GM18858 (cell line): ENCODE results near the gene SLC39A11.
"Not testable (repeated sequence)": the region's sequence is repeated elsewhere in the genome, so short reads cannot be mapped to it uniquely, and the experiment has no call there.

Source experiments
- ATAC-seq: cut with Tn5 transposase; IDR thresholded peaks from one replicate; pipeline ENCODE4 v1.9.1; 2021; ENCODE audit not compliant: unreplicated experiment

The SLC39A11 gene

DNA sequence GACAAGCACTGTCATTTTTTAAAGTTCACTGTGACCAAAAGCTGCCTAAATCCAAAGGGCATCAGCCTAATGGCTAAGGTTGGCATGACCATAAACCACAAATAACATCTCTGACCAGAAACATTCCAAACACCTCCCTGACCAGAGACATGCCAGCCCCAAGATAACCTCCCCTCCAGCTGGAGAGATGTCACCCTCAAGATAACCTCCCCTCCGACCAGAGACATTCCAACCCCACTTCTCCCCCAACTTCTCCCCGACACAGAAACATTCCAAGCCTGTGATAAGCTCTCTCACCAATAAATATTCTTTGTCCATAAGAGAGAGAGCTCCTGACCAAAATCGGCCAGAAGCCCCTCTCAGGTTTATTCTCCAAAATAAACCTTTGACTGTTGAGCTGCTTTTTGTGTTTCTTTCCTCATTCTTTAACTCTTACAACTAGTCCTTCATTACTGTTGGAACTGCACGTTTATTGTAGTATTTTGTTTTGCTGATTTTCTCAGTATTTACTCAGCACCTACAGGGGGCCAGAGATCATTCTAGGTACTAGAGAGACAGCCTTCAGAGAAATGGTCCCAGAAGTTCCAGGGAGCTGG, 325.6 kb downstream of the SLC39A11 start:
- no peak for ATAC-seq

DNA sequence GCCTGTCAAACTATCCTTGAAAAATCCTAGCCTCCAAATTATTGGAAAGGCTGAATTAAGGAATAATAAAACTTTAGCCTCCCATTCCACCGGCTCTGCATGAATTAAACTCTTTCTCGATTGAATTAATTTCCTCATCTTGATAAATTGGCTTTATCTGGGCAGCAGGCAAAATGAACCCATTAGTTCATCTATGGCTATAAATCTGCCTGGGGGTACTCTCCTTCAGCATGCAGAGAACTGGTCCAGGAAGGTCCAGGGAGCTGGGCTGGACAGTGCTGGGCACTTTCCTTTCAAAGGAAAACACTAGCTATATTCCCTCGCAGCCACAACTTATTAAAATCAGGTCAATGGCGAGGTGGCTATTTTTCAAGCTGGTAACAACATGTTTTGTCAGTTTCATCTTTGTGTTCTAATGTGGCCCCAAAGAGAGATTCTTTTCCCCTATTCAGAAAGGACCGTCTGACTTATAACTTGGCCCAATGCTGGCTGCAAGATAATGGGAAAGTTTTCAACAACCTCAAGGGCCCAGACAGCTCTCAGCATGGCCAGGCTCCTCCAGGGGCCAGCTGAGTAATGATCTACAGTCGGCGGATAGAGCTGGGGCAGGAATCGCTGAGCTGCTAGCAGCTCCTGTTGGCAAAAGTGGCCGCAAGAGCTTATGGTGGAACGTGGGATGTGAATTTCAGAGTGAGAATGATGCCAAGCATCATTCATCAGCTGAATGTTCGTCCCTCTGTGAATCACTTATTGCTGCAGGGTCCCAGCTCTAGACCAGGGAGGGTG, 326.9 kb downstream of the SLC39A11 start:
- ATAC-seq: no peak

DNA sequence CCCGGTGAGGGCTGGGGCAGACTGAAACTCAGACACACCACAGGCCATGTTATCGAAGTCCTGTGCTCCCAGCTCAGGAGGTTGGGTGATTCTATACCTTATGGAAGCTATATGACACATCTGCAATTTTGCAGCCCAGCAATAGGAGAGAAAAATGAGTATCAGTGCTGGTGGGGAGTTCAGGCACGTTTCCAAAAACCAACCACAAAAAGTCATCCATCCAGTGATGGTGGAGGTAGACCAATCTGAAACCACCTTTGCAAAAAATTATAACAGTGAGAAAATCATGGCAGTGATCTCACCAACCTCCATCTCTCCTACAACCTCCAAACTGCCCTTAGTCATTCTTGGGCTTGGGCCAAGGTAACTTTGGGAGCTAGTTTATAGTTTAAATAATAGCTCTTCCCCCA, 327.9 kb downstream of the SLC39A11 start:
- ATAC-seq: no peak

DNA sequence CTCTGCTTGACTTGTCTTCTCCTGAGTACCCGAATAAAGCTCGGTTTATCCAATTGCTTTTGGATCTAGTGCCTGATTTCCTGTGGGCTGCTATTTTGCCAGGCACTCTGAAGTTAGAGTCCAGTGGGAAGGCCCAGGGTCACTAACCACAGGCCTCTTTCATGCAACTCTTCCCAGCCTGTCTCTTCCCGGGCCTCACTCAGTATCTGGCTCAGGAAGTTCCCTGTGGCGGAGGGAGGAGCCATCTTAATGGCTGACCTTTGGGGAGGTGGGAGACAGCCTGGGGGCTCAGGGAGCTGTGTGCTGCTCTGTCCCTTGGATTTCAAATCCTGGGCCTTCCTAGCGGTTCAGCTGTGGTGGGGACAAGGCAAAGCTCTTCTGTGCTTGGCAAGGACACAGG, 328.5 kb downstream of the SLC39A11 start:
- ATAC-seq: no peak

DNA sequence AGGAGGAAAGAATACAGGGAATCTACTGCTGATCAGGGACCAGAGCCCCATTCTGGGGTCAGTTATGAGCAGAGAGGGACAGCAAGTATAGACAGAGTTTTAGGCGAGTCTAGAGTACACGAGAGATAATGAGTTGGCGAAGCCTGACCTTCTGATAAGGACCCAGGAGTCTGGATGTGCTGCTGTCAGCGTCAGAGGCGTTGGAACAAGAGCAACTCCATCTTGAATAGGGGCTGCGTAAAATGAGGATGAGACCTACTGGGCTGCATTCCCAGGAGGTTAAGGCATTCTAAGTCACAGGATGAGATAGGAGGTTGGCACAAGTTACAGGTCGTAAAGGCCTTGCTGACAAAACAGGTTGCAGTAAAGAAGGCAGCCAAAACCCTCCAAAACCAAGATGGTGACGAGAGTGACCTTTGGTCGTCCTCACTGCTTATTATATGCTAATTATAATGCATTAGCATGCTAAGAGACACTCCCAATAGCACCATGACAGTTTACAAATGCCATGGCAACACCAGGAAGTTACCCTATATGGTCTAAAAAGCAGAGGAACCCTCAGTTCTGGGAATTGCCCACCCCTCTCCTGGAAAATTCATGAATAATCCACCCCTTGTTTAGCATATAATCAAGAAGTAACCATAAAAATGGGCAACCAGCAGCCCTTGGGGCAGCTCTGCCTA, 330.5 kb downstream of the SLC39A11 start:
- ATAC-seq: not testable (repeated sequence)

DNA sequence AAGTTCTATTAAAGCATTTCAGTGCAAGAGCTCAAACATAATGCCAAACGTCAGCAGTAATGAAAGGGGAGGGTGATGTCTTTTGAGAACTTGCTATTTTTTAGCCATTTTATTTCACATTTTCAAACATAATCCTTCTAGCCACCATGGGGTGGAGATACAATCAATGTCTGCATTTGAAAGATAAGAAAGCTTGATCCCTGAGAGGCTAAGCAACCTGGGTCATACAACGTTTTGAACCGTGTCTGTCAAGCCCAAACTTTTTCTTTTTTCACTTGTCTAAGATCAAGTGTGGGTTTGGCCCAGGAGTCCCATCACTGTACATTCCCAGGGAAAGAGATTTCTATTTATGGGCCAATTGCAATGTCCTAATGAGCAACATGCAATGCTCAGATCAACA, 331.1 kb downstream of the SLC39A11 start:
- ATAC-seq: no peak

DNA sequence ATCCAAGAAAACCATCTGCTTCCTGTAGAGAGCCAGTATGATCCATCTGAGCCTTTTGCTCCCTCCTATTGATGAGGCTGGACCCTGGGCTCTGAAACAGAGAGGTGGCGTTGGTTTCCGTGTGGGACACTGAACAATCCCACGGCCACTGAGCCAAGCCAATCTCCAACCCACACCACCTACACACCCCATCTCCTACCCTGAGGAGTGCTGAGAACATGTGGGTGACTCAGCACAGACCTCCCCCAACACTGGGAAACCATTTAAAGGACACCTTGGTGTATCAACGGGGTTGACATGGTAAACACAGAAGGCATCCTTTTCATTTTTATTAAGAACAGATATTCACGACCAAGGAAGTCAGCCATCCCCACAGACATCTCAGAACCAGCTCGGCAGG, 332.1 kb downstream of the SLC39A11 start:
- no peak for ATAC-seq

DNA sequence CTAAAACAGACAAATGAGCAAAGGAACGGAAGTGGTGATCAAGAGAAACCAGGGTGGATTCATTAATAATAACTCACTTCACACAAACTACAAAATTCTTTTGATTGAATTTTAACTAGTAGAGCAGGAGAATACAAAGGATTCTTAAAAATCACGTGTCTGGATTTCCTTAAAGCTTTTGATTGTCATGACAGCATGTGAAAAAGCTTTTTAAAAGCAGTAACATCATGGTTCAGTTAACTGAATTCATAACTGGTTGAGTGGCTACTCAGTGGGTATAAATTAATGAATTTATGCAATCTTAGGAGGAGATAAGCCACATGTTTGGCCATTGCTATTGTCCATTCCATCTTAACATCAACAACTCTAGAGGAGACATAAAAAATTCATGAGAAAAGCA, 333.2 kb downstream of the SLC39A11 start:
- no peak for ATAC-seq

DNA sequence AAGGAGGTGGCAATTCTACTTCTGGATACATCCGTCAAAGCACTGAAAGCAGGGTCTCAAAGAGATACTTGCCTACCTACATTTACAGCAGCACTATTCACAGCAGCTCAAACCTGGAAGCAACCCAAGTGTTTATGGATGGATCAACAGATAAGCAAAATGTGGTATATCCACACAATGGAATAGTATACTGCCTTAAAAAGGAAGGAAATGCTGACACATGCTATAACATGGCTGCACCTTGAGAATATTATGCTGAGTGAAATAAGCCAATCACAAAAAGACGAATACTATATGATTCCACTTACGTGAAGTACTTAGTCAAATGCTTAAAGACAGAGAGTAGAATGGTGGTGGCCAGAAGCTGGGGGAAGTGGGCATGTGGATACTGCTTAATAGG, 336.2 kb downstream of the SLC39A11 start:
- no peak for ATAC-seq

DNA sequence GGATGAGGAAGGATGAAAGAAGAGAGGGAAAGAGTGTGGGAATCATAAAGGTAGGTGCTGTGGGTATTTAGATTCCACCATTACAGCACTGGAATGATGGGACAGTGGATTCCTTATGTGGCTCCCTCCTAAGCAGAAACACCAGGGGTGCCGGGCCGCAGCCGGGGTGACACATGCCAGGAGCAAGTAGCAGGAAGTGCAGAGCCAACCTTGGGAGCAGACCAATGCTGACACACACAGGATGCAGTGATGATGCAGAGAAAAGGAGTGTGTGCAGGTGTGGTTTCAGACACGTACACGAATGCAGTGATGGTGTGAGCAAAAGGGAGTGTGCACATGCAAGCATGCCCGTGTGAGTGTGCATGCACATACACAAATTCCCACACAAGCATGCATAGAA, 338.0 kb downstream of the SLC39A11 start:
- no peak for ATAC-seq

DNA sequence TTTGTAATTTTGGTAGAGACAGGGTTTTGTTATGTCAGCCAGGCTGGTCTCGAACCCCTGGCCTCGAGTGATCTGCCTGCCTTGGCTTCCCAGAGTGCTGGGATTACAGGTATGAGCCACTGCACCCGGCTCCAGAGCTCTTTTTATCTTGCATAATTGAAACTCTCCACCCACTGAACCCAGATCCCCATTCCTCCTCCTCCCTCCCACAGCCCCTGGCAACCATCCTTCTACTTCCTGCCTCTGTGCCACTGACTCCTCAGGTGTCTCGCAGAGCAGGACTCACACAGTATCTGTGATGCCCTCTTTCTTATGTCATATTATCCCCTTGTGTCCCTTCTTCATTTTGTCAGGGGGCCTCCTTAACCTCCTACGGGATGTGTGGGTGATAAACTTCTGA, 340.7 kb downstream of the SLC39A11 start:
- ATAC-seq: no peak

DNA sequence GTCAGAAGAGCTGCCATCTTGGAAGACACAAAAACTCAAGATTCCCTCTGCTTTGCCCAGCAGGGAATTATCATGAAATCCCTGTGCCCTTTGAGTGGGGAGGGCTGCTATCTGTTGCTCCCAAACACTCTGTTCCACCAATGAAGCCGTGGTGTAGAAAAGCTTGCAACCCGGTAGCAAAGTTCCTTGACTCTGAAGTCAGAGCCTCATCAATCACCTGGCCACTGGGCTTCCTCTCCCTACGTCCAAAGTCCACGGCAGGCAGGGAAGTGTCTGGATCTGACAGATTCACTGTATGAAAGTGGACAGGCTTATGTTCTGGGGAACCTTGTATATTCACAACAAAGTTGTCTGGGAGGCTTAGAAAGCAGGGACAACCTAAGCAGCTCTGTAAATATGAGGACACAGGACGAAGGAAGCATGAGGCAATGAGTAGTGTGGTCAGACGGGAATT, 343.3 kb downstream of the SLC39A11 start:
- no peak for ATAC-seq

DNA sequence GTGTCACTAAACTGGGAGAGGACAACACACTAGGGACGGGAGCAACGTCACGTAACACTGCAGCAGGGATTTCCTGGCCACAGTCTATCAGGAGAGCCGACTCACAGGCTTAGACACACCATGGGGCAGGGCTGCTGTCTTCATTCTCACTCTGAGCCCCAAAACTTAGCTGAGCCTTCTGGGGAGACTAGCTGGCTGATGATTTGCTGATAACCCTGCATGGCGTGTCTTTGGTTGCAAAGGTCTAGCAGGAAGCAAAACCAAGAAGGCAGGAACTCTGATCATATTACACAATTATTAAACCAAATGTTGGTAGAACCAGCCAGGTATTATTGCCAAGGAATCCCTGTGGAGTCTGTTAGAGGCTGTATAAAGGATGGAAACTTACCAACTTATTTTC, 345.0 kb downstream of the SLC39A11 start:
- ATAC-seq: no peak

DNA sequence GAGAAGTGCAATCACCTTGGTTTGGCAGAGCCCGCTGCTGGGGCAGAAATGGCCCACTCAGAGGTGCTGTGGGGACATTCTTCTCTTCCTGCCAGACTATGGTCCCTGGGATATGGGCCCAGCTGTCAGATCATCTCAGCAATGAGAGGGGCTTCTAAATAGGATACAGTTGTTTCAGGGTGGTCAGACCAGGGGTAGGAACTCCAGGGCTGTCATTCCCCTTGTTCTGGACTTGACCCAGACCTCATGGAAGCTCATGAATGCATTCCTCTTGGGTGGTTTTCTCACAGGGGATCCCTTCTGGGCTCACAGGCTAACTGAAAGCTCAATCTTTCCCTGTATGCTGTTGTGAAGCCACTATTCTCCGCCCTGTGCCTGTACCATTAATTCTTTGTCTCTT, 347.2 kb downstream of the SLC39A11 start:
- ATAC-seq: no peak

DNA sequence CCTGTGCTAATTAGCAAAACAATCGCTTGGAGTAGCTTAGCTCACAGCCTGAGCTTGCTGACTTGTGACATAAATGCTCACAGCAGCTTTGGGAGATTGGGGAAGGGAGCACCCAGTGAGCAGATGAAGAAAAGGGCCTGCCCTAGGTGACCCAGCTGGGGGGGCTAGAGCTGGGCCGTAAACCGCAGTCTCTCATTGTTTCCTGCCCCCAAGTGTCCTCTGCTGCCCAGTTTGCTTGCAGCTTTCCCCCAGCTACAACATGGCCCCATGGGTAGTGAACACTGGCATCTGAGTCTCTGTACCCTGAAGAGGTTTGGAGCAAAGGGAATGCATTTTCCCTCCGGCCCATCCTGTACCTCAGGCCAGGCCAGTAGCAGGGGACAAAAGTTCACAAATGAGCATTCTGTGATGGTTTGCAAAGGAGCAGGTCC, 349.4 kb downstream of the SLC39A11 start:
- ATAC-seq: no peak

DNA sequence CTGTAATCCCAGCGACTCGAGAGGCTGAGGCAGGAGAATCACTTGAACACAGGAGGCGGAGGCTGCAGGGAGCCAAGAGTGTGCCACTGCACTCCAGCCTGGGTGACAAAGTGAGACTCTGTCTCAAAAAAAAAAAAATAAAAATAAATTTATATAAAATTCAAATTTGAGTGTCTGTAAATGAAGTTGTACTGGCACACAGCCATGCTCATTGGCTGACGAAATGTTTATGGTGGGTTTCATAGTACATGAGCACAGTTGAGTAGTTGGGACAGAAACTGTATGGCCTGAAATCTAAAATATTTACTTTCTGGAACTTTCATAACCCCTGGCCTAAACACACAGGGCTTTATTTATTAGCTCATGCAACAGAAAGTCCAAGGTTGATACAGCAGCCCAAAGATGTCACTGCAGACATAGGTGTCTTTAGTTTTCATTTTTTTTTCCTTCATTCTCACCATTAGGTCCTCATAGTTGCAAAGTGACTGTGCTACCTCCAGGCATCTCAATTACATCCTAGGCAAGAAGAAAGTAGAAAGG, 355.3 kb downstream of the SLC39A11 start:
- no peak for ATAC-seq

DNA sequence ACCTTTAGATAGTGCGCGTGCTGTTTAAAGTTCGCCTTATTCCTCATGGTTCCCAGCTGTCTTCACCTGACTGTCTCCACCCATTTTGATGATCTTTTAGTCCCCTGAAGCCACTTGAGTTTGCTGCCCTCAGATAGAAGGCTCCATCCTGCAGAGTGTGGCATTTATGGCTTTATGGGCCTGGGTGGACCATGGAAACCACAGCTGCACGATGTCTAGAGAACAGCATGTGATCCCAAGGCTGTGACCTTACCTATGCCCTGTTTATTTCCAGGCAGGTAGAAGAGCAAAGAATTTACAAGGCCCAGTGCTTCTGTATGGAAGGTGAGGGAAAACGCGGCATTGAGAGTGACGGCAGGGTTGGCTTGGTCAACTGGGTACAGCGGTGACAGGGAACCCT, 356.9 kb downstream of the SLC39A11 start:
- ATAC-seq: no peak

DNA sequence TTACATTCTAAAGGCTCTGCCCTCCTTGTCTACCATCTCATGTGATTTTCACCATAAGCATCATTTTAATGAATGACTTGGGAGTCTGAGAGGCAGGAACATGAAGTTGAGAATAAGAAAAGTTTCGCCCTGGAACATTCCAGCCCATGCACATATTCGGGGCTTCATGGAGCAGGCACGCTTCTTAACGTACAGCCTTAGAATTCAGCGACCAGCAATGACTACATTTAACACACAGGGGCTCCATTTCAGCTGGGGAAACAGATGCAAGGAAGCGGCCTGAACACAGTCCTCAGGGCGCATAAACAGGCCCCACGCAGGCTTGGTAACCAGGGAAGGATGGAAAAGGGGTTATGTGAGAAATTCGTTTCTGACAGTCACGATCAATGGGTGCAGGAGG, 357.4 kb downstream of the SLC39A11 start:
- ATAC-seq: no peak

DNA sequence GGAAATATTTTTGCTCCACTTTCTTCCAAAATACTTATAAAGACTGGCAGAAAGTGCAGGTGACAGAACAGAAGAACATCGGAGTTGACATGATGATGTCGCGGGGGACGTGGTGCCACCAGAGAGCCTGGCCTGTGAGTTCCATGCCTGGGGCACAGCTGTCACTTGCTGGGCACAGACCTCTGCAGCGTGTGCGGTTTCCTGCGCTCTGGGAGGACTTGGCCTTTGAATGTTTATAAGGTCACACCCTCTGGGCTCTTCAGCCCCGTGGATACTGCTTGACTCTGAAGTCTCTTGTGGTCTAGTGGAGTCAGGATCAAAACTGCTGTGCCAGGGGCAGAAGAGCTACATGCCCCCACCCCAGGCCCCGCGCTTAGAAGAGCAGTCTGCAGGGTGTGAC, 357.9 kb downstream of the SLC39A11 start:
- ATAC-seq: no peak

DNA sequence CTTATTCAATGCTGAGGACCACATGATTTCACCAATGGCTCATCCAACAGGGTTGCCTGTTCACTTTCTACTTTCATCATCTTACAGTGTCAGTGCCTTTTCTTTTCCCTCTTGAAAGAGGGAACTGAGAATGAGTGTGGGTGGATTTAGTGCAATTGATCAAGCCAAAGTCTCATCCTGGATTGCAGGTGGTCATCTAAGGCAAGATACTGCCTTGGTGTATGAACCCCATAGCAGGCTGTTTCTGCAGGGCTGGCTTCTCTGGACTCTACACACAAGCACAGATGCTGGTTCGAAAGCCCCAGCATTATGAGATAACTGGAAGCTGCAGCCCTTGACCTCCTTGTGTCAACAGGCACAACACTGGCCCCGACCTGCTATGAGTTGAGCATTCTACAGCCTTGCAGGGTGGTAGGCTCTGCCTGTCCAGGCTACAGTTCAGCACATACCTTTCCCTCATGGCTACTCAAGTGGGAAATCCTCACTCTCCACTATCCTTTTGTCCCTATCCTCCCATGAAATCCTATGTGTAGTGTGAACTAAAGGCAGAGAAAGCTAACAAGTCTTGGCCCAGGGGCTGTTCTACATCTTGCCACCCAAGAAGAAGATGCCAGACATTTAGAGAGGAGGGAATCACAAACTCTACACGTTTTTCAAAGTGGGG, 358.7 kb downstream of the SLC39A11 start:
- no peak for ATAC-seq

DNA sequence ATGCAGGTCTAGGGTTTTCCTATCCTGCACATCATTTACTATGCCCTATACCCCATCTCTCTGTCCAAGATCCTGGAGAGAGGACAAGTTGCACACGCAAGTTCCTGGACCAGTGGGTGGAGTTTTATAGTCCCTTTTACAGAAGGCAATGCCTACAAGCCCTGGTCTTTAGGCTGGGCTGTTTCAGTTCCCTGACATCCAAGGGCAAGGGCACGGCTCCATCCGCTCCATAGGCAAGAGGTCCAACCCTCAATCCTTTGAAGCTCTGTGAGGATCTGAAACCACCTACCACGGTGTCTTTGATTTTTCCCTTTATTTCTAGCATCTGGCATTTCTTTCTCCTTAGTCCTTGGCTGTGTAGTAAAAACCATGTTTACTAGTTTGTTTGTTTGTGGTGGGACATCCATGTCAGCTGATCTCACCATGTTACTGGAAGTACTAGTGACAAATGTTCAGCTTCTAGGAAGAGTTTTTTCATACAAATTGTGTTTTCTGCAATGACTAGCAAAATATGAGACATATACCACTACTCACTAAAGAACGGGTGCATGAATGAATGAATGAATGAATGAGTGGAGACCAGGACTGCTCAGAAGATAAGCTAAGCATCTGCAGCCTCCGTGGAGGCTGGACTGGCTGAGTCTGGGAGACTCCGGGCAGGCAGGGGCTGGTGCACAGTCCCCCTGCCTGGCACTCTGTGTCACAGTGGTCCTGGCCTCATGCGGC, 359.4 kb downstream of the SLC39A11 start:
- no peak for ATAC-seq
